Umbilical cord (tissue), 2 donors: ENCODE measurements around the gene CFAP65. TPM values are rescaled to one million over a fixed set of nuclear protein-coding genes. Genes with fewer than 3 reads are reported as not detected.

Experiments
- DNase-seq: peaks from one replicate; pipeline ENCODE4 v3.0.0-alpha.2; 2015; ENCODE audit warnings: low spot score
- total RNA-seq: library from RNA; depleted of rRNA; stranded (reverse); fragments of >200 nt; gene quantifications from one replicate; pipeline ENCODE4 v1.2.3, GENCODE V29; 2014; ENCODE audit warnings: low replicate concordance; ENCODE audit not compliant: insufficient read depth

Gene CFAP65
- total RNA-seq, 1 donor from 2014 or later: 2.9 TPM

DNA sequence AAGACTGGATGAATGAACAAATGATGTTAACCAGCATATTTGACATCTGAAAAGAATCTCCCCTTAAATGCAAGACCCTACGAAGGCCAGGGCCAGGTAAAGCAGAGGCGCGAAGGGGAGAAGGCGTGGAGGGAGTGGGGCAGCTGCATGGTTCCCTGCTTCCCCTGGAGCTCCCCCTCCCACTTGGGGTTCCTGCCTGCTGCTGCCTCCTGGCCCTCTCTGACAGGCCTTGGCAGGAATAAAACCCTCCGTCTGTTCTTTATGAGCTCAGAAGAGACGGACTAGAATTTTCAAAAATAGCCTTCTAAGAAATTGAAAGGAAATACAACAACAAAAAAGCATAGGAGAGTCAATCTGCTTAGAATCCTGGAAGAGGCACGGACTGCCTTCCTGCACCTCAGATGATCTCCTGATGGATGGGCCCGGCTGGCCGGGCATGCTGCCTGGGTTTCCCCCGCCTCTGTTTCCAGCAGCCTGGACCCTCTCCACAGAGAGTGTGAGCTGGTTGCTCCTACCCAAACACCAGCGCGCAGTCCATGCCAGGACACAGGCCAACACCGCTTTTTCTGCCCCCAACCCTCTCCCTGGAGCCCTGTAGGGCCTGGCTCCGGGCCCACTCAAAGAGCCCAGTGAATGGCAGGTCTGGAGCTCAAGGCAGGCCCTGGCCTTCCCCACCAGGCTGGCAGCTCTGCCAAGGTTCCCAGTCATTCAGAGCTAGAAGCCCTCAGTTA, 23.9 kb downstream of the CFAP65 start:
- no peak for DNase-seq

- no peak for DNase-seq
These were observed 24.6 kb downstream of the CFAP65 start for GRCh38 chr2:219016721-219017120.

GRCh38 chr2:219010873-219011272, 30.4 kb downstream of the CFAP65 start:
- no peak for DNase-seq

DNA sequence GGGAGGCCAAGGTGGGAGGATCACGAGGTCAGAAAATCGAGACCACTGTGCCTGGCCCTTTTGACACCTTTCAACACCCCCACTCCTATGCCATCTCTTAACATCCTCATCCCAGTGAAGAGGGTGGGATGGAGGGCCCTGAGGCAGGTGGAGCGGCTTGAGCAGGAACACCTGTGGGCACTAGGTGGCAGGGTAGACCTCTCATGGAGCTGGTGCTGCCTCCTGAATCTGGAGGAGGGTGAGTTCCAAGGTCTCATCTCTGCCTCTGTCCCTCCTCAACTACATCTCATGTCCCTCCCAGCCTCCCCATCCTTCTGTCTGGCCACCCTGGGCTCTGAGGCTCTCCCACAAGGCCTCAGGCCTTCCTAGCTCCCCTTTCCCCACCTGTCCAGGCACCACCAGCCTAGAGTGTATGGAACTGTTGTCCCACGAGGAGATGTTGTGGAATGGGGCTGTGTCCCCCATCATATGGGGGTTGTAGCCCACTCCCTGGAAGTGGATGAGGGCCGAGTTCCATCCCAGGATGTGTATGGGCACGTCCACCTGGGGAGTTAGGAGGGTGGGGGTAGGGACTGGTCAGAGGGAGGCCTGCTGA, 31.1 kb downstream of the CFAP65 start:
- DNase-seq: no peak

- DNase-seq: no peak
These were observed 32.0 kb downstream of the CFAP65 start for GRCh38 chr2:219009294-219009693.

GRCh38 chr2:219003979-219004378, 37.3 kb downstream of the CFAP65 start:
- DNase-seq: no peak

DNA sequence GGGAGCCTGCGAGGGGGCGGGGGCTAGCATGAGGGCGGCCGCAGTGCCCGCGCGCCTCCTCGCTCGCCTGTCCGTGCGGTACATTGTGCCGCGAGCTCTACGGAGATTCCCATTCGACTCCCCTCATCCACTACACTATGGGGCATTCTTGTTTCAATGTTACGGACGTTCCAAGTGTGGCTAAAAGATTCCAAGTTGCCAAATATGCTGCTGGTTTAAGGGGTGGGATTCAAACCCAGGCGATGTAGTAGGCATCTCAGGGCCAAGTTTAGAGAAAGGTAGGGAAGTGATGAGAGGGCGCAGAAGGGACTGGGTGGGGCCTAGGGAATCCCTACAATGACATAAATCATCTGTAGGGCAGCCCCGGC, 38.1 kb downstream of the CFAP65 start:
- no peak for DNase-seq

- DNase-seq: no peak
These were observed 38.7 kb downstream of the CFAP65 start for GRCh38 chr2:219002395-219003266.

- no peak for DNase-seq
These were observed 39.5 kb downstream of the CFAP65 start for GRCh38 chr2:219001577-219002394.

GRCh38 chr2:219001100-219001576, 40.2 kb downstream of the CFAP65 start:
- no peak for DNase-seq

GRCh38 chr2:219000569-219000960, 40.8 kb downstream of the CFAP65 start:
- no peak for DNase-seq

- DNase-seq: no peak
These were observed 41.3 kb downstream of the CFAP65 start for GRCh38 chr2:218999881-219000568.

GRCh38 chr2:218999021-218999880, 42.1 kb downstream of the CFAP65 start:
- DNase-seq: no peak

GRCh38 chr2:218998414-218999002, 42.8 kb downstream of the CFAP65 start:
- DNase-seq: no peak

DNA sequence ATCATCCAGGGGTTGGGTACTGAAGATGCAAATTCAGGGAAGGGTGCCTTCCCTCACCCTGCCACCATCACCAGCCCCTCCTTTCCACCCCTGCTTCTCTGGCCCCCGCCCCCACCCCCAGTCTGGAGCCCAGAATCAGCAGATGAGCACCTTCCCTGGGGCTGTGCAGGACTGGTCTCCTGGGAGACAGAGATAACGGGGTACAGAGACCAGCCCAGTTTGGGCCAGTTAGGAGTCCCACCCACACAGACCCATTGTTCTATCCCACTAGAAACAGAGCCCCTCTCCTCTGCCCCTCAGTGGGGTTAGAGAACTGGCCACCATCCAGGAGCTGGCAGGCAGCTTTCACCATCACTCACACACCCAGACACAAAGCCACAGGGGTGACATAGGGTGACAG, 43.6 kb downstream of the CFAP65 start:
- no peak for DNase-seq

DNA sequence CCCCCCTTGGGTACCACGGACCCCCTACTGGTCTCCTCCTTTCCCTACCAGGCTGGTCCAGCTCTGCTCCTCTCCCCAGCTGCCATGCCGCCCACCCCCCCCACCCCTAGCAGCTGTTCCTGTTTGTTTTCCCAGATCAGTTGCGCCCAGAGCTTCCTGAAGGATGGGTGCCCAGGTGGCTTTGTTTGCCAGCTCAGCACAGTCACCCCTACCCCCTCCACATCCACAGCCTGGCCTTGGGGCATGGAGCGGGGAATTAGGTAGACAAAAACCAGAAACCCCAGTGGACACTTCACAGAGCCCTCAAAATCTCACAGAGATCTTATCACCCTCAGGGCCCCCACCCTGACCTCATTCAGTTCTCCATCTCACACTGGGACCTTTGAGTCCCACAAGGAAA, 44.4 kb downstream of the CFAP65 start:
- no peak for DNase-seq

- DNase-seq: peak; percentile 71
These were observed 45.2 kb downstream of the CFAP65 start for GRCh38 chr2:218995972-218996711.

DNA sequence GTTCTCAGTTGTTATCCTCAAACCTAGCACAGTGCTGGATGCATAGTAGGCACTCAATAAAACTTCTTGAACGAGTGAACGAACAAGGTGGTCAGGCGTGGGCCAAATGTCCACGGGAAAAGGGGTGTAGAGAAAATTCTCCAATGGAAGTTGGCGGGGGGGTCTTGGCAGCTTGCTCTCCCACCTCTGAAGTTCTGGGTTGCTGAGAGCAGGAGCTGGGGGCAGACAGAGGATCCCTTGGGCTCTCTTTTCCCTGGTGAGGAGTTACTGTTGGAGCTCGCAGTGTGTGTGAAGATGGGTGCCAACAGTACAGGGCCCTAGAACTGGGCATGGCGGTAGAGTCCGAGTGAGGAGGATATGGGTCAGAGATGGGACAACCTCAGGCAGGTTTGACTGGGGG, 45.8 kb downstream of the CFAP65 start:
- DNase-seq: no peak
